DMS114 treated with DMSO at 0.1 percent for 48 hours (cell line): ENCODE results near the gene NME4.
"Not testable (repeated sequence)": the region's sequence is repeated elsewhere in the genome, so short reads cannot be mapped to it uniquely, and the experiment has no call there.

Experiments
- DNase-seq: peaks from one replicate; lab custom pipeline; 2025; ENCODE audit not compliant: unreplicated experiment; lab: John Stamatoyannopoulos, UW

NME4 gene

DNA sequence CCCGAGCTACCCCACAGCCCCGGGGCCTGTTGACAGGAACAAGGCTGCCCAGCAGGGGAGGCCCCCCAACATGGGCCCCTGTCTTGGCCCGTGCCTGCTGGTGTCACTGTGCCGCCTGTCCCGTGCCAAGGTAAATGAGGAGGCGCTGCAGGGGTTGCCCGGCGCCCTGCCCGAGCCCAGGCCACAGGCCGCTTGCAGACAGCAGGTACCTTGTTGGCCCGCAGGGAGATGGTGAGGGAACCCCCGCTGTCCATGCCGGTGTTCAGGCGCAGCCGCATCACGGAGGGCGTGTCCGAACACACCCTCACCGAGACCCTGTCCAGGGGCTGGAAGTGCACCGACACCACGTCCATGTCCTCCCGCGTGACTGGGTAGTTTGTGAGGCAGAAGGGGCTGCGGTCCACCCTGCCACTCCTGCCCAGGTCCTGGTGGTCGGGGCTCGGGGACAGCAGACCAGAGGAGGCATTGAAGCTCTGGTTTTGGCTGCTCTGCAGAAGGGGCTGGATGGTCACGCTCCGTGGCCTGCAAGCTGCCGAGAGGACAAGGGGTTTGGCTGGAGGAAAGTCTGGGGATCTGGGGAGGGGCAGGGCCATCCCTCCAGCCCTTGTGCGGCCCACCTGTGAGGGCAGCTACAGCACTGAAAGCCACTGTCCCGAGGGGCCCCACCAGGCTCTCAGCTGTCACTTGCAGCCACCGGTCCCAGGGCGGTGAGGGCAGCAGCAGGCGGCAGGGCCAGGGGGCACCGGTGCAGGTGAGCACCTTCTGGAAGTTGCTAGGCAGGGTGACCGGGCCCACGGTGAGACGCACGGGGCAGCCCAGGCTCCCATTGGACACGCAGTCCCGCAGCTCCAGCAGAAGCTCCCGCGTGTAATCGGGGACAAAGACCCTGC is 20.8 kb upstream of the NME4 start:
- DNase-seq = no peak

DNA sequence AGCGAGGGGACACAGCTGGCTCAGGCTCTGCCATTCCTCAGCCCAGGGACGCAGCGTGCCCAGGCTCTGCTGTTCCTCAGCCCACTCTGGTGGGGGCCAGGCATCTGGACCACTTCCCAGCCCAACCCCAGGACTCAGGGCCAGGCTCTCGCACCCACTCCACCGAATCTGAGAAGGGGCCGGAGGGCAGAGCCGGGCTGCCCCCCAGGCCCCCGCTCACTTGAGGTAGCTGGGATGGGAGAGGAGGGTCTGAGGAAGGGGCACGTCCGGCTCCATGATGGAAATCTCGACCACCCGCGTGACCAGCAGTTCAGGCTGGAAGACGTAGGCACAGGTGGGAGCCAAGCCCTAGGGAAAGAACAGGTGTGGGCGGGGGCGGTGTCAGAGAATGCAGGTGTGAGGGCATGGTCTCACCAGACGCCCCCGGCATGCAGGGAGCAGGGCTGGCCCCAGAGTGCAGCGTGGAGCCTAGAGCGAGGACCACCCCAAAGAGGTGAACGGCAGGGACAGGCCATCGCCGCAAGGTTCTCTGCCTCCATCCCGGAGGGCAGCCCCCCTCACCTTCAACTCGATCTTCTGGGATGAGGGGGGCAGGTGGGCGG is 20.1 kb upstream of the NME4 start:
- DNase-seq = no peak

DNA sequence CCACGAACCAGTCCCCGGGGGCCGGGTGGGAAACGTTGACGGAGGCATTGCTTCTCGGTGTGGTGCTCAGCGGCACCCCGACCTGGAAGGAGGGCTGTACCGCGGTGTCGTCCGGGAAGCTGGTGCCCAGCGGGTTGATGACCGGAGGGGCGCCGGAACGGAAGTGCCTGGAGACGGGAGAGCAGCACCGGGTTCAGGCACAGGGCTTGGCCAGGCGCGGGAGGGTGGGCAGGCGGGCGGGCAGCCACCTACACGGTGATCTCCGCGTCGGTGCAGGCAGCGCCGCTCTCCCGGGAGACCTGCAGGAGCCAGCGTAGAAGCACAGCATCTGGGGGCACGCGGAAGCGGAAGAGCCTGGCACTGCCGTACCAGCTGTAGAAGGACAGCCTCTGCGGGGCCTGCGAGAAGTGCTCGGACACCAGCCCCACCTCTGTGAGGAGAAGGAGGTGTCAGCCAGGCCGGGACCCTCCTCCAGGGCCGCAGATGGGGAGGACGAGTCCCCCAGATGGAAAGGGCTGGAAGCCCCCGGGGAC is 19.5 kb upstream of the NME4 start:
- DNase-seq = no peak

DNA sequence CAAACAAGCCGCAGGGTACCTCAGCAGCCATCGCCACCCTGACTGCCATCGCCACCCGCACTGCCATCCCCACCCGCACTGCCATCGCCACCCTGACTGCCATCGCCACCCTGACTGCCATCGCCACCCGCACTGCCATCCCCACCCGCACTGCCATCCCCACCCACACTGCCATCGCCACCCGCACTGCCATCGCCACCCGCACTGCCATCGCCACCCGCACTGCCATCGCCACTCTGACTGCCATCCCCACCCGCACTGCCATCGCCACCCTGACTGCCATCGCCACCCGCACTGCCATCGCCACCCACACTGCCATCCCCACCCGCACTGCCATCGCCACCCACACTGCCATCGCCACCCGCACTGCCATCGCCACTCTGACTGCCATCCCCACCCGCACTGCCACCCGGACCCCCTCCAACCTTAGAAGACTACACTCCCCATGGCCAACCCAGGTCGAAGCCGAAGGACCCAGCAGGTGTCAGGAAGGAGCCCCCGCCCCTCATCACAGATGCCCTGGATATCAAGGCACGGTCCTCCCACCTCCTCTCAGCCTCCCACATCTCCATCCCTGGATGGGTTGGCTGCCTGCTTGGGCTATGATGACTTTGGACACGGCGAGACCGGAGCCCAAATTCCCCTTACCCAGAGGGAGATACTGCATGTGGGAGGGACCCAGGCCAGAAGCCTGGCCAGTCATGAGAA is 18.7 kb upstream of the NME4 start:
- DNase-seq = not testable (repeated sequence)

DNA sequence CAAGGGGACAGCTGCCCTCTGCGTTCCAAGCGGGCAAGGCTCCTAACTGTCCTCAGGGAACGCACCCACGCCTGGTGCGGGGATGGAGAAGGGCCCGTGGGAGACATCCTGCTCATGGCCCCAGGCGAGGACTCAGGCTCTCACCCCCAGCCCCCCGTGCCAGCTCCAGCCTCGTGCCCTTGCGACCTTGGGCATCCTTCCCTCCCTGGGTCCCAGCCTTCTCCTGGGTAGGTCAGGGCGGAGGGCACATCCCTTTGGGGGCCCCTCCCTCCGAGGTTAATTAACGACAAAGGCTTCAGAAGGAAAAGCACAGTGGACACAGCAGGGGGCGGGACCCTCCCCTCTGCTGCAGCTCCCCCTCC is 18.2 kb upstream of the NME4 start:
- DNase-seq = no peak

DNA sequence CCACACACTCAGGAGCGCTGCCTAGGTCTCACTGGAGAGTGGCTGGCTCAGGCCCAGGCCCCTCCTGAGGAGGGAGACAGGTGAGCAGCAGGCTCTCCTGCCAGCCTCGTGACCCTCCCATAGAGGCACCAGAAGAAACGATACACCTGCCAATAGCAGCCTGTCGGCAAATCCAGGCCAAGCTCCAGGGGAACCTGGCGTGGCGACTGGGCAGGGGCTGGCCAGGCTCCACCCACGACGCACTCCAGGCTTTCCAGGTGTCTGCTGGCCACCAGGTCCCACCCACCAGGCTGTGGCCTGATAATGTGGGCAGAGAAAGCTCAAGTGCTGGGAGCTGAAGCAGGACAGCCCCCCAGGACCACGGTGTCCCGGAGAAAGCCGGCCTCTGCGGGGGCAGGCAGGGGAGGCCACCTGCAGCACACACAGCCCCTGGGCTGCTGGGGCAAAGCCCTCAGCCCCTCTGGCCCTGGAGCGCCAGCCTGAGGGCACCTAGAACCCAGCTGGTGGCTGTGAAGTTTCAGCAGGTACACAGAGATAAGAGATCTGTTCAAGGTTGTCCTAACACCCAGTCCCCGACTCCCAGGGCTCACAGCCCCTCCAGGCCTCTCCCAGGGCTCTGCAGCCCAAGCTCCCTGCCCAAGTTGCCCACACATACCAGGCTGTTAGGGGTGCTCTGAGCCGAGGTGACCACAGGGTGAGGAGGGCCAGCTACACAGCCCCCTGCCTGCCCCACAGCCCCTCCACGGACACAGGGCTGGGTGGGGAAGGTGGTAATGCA is 17.6 kb upstream of the NME4 start:
- DNase-seq = no peak

DNA sequence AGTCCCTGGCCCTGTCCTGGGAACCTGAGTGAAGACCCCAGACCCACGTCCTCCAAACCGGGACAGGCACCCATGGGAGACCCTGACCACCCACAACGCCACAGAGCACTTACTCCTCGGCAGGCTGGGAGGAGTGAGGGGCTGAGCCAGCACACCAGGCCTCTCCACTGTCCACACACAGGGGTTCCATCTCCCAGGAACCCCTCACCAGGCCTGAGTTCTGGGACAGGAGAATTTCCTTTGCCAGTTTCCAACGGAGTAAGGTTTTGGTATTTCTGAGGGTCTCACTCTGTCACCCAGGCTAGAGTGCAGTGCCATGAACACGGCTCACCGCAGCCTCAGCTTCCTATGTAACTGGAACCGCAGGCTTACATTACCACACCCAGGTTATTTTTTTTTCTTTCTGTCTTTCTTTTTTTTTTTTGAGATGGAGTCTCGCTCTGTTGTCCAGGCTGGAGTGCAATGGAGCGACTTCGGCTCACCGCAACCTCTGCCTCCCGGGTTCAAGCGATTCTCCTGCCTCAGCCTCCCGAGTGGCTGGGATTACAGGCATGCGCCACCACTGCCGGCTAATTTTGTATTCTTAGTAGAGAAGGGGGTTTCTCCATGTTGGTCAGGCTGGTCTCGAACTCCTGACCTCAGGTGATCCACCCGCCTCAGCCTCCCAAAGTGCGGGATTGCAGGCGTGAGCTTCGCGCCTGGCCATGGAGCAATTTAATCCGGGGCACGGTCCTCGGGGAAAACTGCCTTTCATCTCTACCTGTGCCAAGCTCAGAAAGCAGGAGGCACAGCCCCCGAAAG is 16.8 kb upstream of the NME4 start:
- DNase-seq = no peak

DNA sequence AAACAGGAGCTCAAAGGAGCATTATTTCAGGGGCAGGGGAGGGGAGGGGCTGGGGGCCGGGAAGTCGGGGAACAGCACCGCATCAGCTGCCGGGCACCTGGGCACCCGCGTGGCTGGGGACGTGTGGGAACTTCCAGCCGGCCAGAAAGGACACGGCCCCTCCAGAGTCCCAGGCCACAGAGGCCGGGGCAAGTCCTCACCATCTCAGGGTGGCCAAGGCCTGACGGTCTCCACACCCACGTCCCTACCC is 16.3 kb upstream of the NME4 start:
- no peak for DNase-seq

DNA sequence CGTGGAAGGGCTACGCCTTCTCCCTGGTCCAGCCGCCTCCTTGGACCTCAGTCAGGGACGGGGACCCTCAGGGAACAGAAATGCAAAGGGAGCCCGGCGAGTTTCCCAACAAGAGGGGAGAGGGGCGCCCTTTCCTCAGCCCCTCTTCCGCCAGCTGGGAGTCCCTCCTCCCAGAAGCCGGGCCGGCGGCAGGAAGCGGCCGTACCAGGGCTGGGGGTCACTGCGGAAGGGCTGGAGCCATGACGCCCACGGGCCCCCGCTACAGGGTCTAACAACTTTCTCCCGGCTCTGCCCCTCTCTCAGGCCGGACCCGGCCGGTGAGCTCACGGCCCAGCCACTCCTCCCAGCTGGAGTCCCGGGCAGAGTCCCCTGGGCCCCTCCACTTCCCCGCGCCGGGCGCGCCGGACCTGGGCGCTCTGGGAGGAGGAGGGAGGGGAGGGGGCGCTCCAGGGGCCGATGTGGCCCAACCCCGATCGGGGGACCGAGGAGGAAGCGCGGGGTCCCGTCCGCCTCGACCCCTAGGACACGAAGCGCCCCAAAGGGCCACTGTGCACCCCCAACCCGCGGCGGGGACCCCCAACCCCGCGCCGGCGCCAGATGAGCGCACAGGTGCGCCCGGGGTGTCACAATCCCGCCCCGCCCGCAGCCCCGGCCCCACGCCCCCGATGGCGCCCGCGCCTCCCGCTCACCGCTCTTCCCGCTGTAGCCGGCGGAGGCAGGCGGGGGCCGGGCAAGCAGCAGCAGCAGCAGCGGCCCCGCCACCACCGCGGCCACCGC is 15.8 kb upstream of the NME4 start:
- no peak for DNase-seq

DNA sequence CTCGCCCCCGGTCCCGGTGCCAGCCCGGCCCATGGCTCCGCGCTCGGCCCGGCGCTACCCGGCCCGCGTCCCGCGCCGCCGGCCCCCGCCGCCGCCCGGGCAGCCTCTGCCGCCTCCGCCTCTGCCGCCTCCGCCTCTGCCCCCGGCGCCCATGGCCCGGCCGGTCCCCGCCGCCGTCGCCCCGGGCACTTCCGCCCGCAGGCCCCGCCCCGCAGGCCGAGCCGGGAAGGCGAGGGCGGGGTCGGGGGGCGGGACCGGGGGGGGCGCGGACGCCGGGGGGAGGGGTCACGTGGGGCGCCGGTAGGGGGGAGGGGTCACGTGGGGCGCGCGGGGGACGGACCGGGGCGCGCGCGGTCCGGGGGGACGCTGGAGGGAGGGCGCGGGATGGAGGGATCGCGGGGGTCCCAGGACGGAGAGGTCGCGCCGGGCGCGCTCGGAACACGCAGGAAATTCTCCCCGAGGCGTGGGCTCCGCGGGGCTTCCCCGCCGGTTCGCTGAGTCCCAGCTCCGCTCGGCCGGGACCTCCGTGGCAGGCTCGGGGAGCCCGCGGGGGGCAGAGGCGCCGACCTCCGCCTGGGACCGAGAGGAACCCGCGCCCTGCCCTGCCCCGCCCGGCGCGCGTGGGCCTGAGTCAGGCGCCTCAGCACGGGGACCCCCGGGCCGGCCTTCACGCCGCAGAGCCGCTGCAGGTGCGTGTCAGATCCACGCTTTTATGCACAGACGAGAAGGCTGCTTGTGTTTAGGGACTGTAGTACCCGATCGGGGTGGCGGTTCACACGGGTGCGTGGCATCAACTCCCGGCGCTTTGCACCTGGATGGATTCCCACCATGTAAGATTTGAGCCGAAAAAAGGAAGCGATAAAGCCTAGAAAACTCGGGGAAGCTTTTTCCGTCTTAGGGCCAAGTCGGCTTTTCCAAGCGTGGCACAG is 14.9 kb upstream of the NME4 start, which contains the start of gene PGAP6:
PGAP6 (minus strand) TSS at position 190 of the 929 bp plus-strand sequence; CDS start at position 33, 157 bp downstream.
- no peak for DNase-seq

DNA sequence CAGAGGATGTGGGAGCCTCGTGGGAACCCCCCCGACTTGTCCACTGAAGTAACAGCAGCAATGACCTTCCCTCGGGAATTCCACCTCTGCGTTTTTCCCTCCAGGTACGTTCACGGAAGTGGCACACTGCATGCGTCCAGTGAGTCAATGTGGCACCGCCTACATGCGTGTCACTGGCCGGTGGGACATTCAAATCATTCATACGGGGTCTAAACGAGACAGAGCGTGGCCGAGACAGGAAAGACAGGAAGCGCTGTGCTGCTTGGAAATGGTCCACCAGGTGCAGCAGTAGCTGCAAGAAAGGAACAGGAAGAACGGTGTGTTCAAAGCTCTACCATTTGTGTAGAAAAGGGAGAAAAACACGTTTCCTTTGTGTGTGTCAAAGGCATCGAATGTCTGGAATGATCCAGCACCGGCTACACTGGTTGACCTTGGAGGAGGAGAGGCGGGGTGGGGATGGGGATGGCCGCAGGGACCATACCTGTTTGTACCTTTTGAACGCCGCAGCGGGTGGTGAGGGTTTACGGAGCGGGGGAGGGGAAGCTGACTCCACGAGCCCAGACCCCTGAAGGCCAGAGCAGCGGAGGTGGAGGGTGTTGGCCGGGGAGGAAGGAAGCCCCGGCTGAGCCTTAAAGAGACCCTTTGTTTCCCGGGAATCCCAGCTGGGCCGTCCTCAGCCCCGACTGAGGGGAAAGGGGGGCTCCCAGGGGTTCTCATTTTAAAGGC is 13.5 kb upstream of the NME4 start:
- DNase-seq = no peak

DNA sequence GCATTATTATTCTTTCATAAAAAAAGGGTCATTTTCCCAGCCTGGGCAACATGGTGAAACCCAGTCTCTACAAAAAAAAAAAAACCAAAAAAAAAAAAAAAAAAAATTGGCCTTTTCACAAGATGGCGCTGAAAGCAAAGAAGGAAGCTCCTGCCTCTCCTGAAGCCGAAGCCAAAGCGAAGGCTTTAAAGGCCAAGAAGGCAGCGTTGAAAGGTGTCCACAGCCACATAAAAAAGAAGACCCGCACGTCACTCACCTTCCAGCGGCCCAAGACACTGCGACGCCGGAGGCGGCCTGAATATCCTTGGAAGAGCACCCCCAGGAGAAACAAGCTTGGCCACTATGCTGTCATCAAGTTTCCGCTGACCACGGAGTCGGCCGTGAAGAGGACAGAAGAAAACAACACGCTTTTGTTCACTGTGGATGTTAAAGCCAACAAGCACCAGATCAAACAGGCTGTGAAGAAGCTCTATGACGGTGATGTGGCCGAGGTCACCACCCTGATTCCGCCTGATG is 10.3 kb upstream of the NME4 start:
- no peak for DNase-seq

DNA sequence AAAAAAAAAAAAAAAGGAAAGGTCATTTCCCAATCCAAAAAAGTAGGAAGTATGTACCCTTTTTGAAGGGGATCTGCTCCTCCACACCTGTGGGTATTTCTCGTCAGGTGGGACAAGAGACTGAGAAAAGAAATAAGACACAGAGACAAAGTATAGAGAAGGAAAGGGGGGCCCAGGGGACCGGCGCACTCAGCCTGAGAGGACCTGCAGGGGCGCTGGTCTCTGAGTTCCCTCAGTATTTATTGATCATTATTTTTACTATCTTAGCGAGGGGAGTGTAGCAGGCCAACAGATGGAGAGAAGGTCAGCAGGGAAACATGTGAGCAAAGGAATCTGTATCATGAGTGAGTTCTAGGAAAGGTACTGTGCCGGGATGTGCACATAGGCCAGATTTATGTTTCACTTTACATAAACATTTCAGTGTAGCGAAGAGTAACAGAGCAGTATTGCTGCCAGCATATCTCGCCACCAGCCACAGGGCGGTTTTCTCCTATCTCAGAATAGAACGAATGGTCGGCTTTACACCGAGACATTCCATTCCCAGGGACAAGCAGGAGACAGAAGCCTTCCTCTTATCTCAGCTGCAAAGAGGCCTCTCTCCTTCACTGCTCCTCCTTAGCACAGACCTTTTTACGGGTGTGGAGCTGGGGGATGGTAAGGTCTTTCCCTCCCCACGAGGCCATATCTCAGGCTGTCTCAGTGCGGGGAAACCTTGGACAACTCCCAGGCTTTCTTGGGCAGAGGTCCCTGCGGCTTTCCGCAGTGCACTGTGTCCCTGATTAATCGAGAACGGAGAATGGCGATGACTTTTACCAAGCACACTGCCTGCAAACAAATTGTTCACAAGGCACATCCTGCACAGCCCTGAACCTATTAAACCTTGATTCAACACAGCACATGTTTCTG is 9.0 kb upstream of the NME4 start:
- DNase-seq = not testable (repeated sequence)

DNA sequence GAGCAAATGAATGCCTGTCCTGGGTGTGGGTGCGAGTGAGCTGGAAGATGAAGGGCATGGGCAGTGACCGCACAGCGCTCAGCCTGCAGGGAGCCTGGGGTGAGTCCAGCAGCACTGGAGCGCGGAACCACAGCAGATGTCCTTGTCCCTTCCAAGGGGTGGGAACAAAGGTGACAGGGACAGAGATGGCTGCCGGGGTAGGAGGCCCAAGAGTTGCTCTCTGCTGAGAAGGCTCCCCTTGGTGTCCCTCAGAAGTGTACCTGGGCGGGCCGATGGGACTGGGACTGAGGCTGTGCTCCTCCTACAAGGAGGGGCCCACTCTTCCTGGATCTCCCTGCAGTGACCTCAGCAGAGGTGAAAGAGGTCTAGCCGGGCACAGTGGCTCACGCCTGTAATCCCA is 7.6 kb upstream of the NME4 start:
- DNase-seq = no peak

DNA sequence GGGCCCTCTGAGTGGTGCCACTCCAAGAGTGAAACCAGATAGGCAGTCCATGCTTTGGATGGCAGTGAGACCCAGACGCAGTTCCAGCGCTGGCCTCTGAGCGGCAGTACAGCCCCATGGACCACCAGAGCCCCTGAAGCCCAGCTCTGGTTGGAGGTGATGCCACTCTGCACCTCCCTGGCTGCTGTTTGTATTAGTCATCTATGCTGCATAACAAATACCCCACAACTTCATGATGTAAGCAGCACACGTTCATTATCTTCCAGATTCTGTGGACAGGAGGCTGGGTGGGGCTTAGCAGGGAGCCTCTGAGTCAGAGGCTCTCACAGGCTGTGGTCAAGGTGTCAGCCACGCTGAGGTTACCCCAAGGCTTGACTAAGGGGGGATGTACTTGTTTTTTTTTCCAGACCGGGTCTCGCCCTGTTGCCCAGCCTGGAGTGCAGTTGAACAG is 5.1 kb upstream of the NME4 start:
- DNase-seq = no peak

DNA sequence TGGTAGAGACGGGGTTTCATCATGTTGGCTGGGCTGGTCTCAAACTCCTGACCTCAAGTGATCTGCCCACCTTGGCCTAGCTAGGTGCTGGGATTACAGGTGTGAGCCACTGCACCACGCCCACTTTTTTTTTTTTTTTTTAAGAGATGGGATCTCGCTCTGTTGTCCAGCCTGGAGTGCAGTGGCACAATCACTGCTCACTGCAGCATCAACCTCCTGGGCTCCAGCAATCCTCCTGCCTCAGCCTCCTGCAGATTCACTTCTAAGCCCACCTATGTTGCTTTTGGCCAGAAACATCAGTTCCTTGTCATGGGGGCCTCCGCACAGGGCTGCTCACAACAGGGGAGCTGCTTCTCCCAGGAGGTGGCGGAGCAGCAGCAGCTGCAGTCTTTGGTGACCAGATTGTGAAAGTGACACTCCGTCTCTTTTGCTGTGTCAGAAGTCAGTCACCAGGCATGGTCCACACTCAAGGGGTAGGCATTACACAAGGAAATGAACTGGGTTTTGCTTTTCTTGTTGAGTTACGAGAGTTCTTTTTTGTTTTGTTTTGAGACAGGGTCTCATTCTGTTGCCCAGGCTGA is 4.5 kb upstream of the NME4 start:
- no peak for DNase-seq
